ENCODE measurements around the gene PKDCC. TPM values are rescaled to one million over a fixed set of nuclear protein-coding genes. Genes with fewer than 3 reads are reported as not detected.

Gene PKDCC
- total RNA-seq, 1 experiment from 2014 or later, result 322 TPM

GRCh38 chr2:42060028-42060427 is 12.2 kb downstream of the PKDCC start:
- DNase-seq, result no peak
- intact Hi-C loops (cut with micrococcal nuclease; ENCODE audit: unreplicated experiment), result no loop called here
- BruUV-seq (replicated peaks), result no TSS peak
- H3K27me3 Mint-ChIP-seq (ENCODE audit: insufficient read depth, unreplicated experiment), result no peaks in the 10 kb centered on the region
- Histone ChIP-seq H3K4me1 (peaks cover 88% of the 10 kb centered on the region), H3K36me3 (ENCODE audit: control insufficient read depth, insufficient read depth, low read length) (peaks cover 17% of the 10 kb centered on the region), H3K27me3 (replicated peaks; ENCODE audit: control insufficient read depth, insufficient read depth, low read length) (no peaks in the 10 kb centered on the region), H3K9me3 (no peaks in the 10 kb centered on the region), H3K4me3 (ENCODE audit: low read depth, low read length) (no peak overlapping the region)
- ChIA-PET POLR2A (interaction anchor here (0.5 kb wide), 1 partner anchor 579 kb away, joined by 4 read pairs; no protein-coding TSS in a partner anchor), CTCF (no interaction called here)
- peaks cover 70% of the 10 kb centered on the region for H3K4me1 Mint-ChIP-seq (ENCODE audit: low read depth, unreplicated experiment)
- H3K4me3 Mint-ChIP-seq (ENCODE audit: unreplicated experiment), result no peak overlapping the region
- H3K36me3 Mint-ChIP-seq (ENCODE audit: insufficient read depth, unreplicated experiment), result peaks cover 83% of the 10 kb centered on the region
- no peaks in the 10 kb centered on the region for H3K9me3 Mint-ChIP-seq (ENCODE audit: unreplicated experiment)
- H3K27ac Mint-ChIP-seq (ENCODE audit: unreplicated experiment), result peak overlapping the region; percentile 96
- TF ChIP-seq CTCF (IDR thresholded peaks at IDR 0.05; ENCODE audit: insufficient read depth in 1 of 2, low read depth in 1 of 2, low read length in 1 of 2, severe bottlenecking in 1 of 2, unreplicated experiment in 1 of 2), result no peak

- Mint-ChIP-seq H3K4me3 (ENCODE audit: unreplicated experiment) (no peak overlapping the region), H3K9me3 (ENCODE audit: unreplicated experiment) (no peaks in the 10 kb centered on the region), H3K27ac (ENCODE audit: unreplicated experiment) (peak overlapping the region; percentile 96), H3K36me3 (ENCODE audit: insufficient read depth, unreplicated experiment) (peaks cover 73% of the 10 kb centered on the region), H3K27me3 (ENCODE audit: insufficient read depth, unreplicated experiment) (no peaks in the 10 kb centered on the region), H3K4me1 (ENCODE audit: low read depth, unreplicated experiment) (peaks cover 60% of the 10 kb centered on the region)
- peaks cover 17% of the 10 kb centered on the region for H3K36me3 ChIP-seq (ENCODE audit: control insufficient read depth, insufficient read depth, low read length)
- H3K9me3 ChIP-seq, result no peaks in the 10 kb centered on the region
- intact Hi-C loops (cut with micrococcal nuclease; ENCODE audit: unreplicated experiment), result no loop called here
- POLR2A ChIA-PET, result no interaction called here
- no peaks in the 10 kb centered on the region for H3K27me3 ChIP-seq (replicated peaks; ENCODE audit: control insufficient read depth, insufficient read depth, low read length)
- DNase-seq, result no peak
- CTCF ChIA-PET, result interaction anchor here (0.7 to 1.4 kb wide), 2 partner anchors 191 to 196 kb away, joined by 3 to 6 read pairs; no protein-coding TSS in a partner anchor
- no peak overlapping the region for H3K4me3 ChIP-seq (ENCODE audit: low read depth, low read length)
- no peak for TF ChIP-seq CTCF (IDR thresholded peaks at IDR 0.05; ENCODE audit: insufficient read depth in 1 of 2, low read depth in 1 of 2, low read length in 1 of 2, severe bottlenecking in 1 of 2, unreplicated experiment in 1 of 2)
- no TSS peak for BruUV-seq (replicated peaks)
- H3K4me1 ChIP-seq, result peaks cover 84% of the 10 kb centered on the region
These were observed 13.1 kb downstream of the PKDCC start for GRCh38 chr2:42060718-42061619.

- Mint-ChIP-seq H3K27ac (ENCODE audit: unreplicated experiment) (peak overlapping the region; percentile 96), H3K9me3 (ENCODE audit: unreplicated experiment) (no peaks in the 10 kb centered on the region), H3K27me3 (ENCODE audit: insufficient read depth, unreplicated experiment) (no peaks in the 10 kb centered on the region), H3K4me1 (ENCODE audit: low read depth, unreplicated experiment) (peaks cover 52% of the 10 kb centered on the region), H3K36me3 (ENCODE audit: insufficient read depth, unreplicated experiment) (peaks cover 64% of the 10 kb centered on the region), H3K4me3 (ENCODE audit: unreplicated experiment) (no peak overlapping the region)
- no TSS peak for BruUV-seq (replicated peaks)
- CTCF ChIA-PET, result interaction anchor here (1.4 kb wide), 1 partner anchor 196 kb away, joined by 6 read pairs; no protein-coding TSS in a partner anchor
- no peaks in the 10 kb centered on the region for H3K9me3 ChIP-seq
- intact Hi-C loops (cut with micrococcal nuclease; ENCODE audit: unreplicated experiment), result no loop called here
- POLR2A ChIA-PET, result no interaction called here
- H3K36me3 ChIP-seq (ENCODE audit: control insufficient read depth, insufficient read depth, low read length), result peaks cover 15% of the 10 kb centered on the region
- DNase-seq, result no peak
- H3K27me3 ChIP-seq (replicated peaks; ENCODE audit: control insufficient read depth, insufficient read depth, low read length), result no peaks in the 10 kb centered on the region
- no peak for TF ChIP-seq CTCF (IDR thresholded peaks at IDR 0.05; ENCODE audit: insufficient read depth in 1 of 2, low read depth in 1 of 2, low read length in 1 of 2, severe bottlenecking in 1 of 2, unreplicated experiment in 1 of 2)
- no peak overlapping the region for H3K4me3 ChIP-seq (ENCODE audit: low read depth, low read length)
- peaks cover 83% of the 10 kb centered on the region for H3K4me1 ChIP-seq
These were observed 14.0 kb downstream of the PKDCC start for GRCh38 chr2:42061839-42062238.
